Stomach (tissue), 9 donors: ENCODE results near the gene NXPH4. TPM values are rescaled to one million over a fixed set of nuclear protein-coding genes. Genes with fewer than 3 reads are reported as not detected.

ENCODE experiments used
- DNase-seq, 2 donors: peaks; one replicate each; pipeline versions ENCODE4 v3.0.0 to v3.0.0-alpha.2; 2013 to 2019
- H3K27ac ChIP-seq, 5 donors: fragments of 200-600 bp in 4 of 5; sonication (generic) in 4 of 5; one replicate each; pipeline ENCODE4 v1.5.1; 2013 to 2019; ENCODE audit warnings: mild to moderate bottlenecking in 1 of 5, moderate library complexity in 1 of 5
- H3K27me3 ChIP-seq, 3 donors: fragments of 200-600 bp; sonication (generic); one replicate each; pipeline ENCODE4 v1.5.1; 2017 to 2019; ENCODE audit warnings: mixed run types in 1 of 3
- H3K36me3 ChIP-seq, 4 donors: fragments of 200-600 bp; sonication (generic); 1 replicate in 3 of 4; 2 replicates in 1 of 4; pipeline ENCODE4 v1.5.1; 2016 to 2019
- H3K4me1 ChIP-seq, 4 donors: fragments of 200-600 bp; sonication (generic); one replicate each; pipeline ENCODE4 v1.5.1; 2016 to 2019
- H3K4me3 ChIP-seq, 4 donors: fragments of 200-600 bp; sonication (generic) in 3 of 4; one replicate each; pipeline ENCODE4 v1.5.1; 2016 to 2019; ENCODE audit warnings: mild to moderate bottlenecking in 1 of 4
- H3K9me3 ChIP-seq, 4 donors: fragments of 200-600 bp; sonication (generic); one replicate each; pipeline ENCODE4 v1.5.1; 2016 to 2019
- EP300 ChIP-seq: sonication (generic); formaldehyde crosslinking; IDR thresholded peaks from one replicate; pipeline ENCODE4 v1.6.1; 2017; ENCODE audit warnings: antibody characterized with exemption
- POLR2A ChIP-seq, 4 donors: fragments of 450-650 bp; IDR thresholded peaks; one replicate each; pipeline ENCODE4 v1.6.1; 2016; ENCODE audit warnings: antibody characterized with exemption in 4 of 4, control low read depth in 2 of 4, mild to moderate bottlenecking in 1 of 4, moderate library complexity in 1 of 4
- POLR2AphosphoS5 ChIP-seq, 3 donors: sonication (generic); formaldehyde crosslinking; IDR thresholded peaks; one replicate each; pipeline ENCODE4 v1.6.1; 2016; ENCODE audit warnings: antibody characterized with exemption in 3 of 3
- WGBS, 5 donors: extraction: QIAGEN DNeasy Blood & Tissue Kit in 3 of 5; methylation state at CpG; one replicate each; pipeline versions ENCODE4 v1.1.5 to v1.1.7; 2013 to 2018; 5-methylcytosine and 5-hydroxymethylcytosine counted together
- intact Hi-C: fragments of 100-400 bp; cut with DNase I; formaldehyde crosslinking; loops from one replicate; pipeline ENCODE4 v1.15.1; 2023; ENCODE audit warnings: low total_unique reads
- polyA plus RNA-seq, 3 donors: library from polyadenylated mRNA; stranded (reverse); fragments of 200-250 nt; gene quantifications; one replicate each; pipeline ENCODE4 v1.2.3, GENCODE V29; 2013
- total RNA-seq, 5 donors: library from RNA; depleted of rRNA; stranded (reverse); fragments of >200 nt; gene quantifications; one replicate each; pipeline versions ENCODE4 v1.1.0 to v1.2.3, GENCODE V29; 2014 to 2016
- TF ChIP-seq, protein P1 (sequence below), 7 experiments: fragments of 450-650 bp in 4 of 7; fragments of 200-600 bp in 3 of 7; sonication (generic) in 3 of 7; IDR thresholded peaks; one replicate each; pipeline ENCODE4 v1.5.1; 2016 to 2019; ENCODE audit warnings: antibody characterized with exemption in 7 of 7, control low read depth in 2 of 7, mild to moderate bottlenecking in 1 of 7
- donor health status: healthy with polysubstance abuse.
- donor health status: Bipolar disorder and iron deficiency.
- donor health status: healthy.

NXPH4 gene
- total and polyA plus RNA-seq, 8 donors = 0.18 to 0.44 (median 0.30) TPM; not detected in 5

DNA sequence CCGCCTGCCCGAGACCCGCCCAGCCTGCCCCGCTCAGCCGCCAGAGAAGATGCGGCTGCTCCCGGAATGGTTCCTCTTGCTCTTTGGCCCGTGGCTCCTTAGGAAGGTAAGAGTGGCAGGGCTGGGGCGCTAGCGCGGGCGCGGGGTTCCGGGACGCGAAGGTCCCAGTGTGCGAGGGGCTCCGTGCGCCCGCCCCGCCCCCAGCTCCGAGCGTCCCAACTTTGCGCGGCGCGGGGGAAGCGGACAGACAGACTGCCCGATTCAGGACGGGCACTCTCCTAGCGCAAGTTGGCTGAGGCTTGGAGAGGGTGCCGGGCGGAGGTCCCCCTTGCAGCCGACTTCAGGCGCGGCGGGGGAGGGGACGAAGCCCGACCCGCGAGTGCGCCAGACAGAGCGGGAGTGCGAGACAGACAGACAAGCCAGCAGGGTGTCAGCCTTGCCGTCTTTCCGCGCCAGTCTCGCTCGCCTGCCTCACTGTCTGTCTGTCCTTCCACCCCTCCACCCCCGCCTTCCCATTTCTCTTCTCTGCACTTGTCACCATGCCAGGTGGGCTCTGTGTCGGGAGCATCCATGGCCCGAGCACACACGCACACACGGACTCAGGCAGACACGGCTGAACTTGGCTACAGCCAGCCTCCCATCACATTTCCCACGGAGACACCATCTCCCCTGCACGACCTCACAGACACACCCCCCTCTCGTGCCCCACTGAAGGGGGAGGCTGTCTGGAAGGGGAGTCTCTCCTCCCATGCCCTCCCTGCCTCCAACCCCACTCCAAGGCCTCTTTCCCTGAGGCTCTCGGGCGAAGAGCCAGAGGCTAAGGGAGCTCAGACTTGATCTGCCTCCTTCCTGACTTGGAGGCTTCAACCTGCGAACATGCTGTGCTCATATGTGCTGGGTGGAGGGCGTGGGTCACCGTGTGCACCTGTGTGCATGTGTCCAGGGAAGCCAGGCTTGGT is 606 bp downstream of the NXPH4 start:
- no peak for TF ChIP-seq POLR2AphosphoS5 (IDR thresholded peaks at IDR 0.05)
- TF ChIP-seq, protein P1, sequence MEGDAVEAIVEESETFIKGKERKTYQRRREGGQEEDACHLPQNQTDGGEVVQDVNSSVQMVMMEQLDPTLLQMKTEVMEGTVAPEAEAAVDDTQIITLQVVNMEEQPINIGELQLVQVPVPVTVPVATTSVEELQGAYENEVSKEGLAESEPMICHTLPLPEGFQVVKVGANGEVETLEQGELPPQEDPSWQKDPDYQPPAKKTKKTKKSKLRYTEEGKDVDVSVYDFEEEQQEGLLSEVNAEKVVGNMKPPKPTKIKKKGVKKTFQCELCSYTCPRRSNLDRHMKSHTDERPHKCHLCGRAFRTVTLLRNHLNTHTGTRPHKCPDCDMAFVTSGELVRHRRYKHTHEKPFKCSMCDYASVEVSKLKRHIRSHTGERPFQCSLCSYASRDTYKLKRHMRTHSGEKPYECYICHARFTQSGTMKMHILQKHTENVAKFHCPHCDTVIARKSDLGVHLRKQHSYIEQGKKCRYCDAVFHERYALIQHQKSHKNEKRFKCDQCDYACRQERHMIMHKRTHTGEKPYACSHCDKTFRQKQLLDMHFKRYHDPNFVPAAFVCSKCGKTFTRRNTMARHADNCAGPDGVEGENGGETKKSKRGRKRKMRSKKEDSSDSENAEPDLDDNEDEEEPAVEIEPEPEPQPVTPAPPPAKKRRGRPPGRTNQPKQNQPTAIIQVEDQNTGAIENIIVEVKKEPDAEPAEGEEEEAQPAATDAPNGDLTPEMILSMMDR (IDR thresholded peaks at IDR 0.05) = no peak
- no peak for TF ChIP-seq POLR2A (IDR thresholded peaks at IDR 0.05)
- TF ChIP-seq EP300 = no peak
- peak overlapping the region; percentile 39 to 60 (median 48) for H3K4me3 ChIP-seq
- peak in 1 of 2 donors; percentile 64 for DNase-seq
- intact Hi-C loops = no loop called here
- H3K27ac ChIP-seq = no peak overlapping the region
- H3K36me3 ChIP-seq = peaks cover 0 to 7% (median 7%) of the 10 kb centered on the region in 4 donors
- peaks cover 19 to 60% (median 43%) of the 10 kb centered on the region in 4 donors for H3K4me1 ChIP-seq
- 3 to 6% (median 4%) methylated on average over 29 to 63 of the region's 63 CpGs for WGBS, 5 donors
- H3K27me3 ChIP-seq = peaks cover 37 to 88% (median 78%) of the 10 kb centered on the region in 3 donors
- H3K9me3 ChIP-seq = no peaks in the 10 kb centered on the region

DNA sequence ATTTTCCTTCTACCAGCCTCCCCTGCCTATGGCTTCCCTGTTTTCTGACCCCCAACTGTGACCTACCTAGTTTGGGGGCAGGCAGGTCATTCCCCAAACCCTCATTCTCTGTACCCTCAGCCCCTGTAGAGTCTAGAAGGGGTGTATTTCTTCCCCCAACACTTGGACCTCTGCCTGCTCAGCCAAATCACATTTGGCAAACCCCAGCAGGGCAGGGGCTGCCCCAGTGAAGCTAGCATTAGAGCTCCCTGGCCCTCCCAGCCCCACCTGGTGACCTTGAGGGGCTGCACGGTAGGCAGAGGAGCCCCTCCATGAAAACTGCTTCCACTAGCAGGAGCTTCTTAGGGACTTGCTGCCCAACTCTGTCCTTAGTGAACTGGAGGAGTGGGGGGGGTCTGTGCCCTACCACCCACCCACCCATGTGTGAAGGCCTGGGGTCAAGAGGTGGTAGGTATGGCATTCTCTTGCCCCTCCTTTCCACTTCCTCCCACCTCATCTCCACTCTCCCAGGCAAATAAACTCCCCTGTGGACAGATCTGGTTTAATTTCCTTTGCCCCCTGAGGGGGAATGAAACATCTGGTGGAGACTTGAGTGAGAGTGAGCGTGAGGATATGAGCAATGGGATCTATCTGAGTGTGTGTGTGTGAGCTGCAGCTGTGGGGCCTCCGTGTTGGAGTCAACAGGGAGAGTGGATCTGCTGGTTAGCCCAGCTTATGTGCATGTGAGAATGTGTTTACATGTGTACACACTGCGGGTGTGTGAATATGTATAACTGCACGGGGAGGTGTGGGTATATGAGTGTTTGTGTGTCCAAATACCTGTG is 1.6 kb downstream of the NXPH4 start:
- Histone ChIP-seq H3K4me3 (no peak overlapping the region), H3K36me3 (no peaks in the 10 kb centered on the region), H3K9me3 (no peaks in the 10 kb centered on the region), H3K27ac (no peak overlapping the region), H3K27me3 (peaks cover 37 to 99% (median 88%) of the 10 kb centered on the region in 3 donors), H3K4me1 (peaks cover 19 to 55% (median 38%) of the 10 kb centered on the region in 4 donors)
- DNase-seq = peak in 1 of 2 donors; percentile 64
- TF ChIP-seq, protein P1 (IDR thresholded peaks at IDR 0.05) = no peak
- no peak for TF ChIP-seq POLR2AphosphoS5 (IDR thresholded peaks at IDR 0.05)
- no peak for TF ChIP-seq EP300
- TF ChIP-seq POLR2A (IDR thresholded peaks at IDR 0.05) = no peak
- intact Hi-C loops = no loop called here
- WGBS, 5 donors = 55 to 69% (median 64%) methylated on average over 4 to 5 of the region's 5 CpGs

DNA sequence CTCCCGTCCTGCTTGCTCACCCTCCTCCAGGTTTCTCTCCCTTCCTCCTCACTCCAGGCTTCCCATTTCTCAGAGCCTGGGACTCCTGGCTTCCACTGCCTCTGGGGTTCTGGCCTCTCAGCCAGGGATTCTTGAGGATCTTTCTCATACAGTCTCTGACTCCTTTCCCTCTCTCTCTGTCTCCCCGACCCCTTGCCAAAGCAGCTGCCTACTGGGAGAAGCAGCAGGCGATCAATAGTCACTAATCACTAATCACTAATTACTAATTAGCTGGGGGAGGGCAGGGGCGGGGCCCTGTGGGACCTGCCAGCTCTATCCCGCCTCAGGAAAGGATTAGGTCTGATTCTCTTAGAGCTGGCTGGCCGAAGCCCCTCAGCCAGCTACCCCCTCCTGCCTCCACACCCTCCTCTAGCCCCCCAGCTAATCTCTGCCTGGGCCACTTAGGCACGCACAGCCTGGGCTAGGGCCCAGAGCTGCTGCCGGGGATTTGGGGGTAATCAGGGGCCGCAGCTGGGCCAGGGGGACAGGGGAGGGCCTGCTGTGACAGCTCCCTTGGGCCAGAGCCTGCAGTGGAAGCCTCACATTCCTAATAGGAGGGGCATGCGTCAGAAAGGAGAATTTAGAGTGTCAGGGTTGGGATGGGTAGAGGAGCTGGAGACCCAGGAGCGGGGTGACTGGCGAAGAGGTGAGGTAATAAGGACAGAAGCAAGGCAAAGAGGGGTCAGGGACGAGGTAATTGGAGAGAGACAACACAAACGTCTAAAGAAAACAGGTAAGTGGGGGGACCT is 2.8 kb downstream of the NXPH4 start:
- Histone ChIP-seq H3K9me3 (no peaks in the 10 kb centered on the region), H3K4me1 (peaks cover 19 to 44% (median 29%) of the 10 kb centered on the region in 4 donors), H3K27ac (no peak overlapping the region), H3K4me3 (no peak overlapping the region), H3K27me3 (peaks cover 43 to 100% (median 95%) of the 10 kb centered on the region in 3 donors), H3K36me3 (no peaks in the 10 kb centered on the region)
- no peak for DNase-seq
- TF ChIP-seq POLR2A (IDR thresholded peaks at IDR 0.05) = no peak
- TF ChIP-seq, protein P1 (IDR thresholded peaks at IDR 0.05) = no peak
- TF ChIP-seq EP300 = no peak
- no peak for TF ChIP-seq POLR2AphosphoS5 (IDR thresholded peaks at IDR 0.05)
- intact Hi-C loops = no loop called here
- WGBS, 5 donors = 55 to 72% (median 69%) methylated on average over 12 to 14 of the region's 14 CpGs
